HepG2 (cell line): ENCODE data around the gene PCDHGA7.

ENCODE experiments used
- ARID2 ChIP-seq: sonication (generic); formaldehyde crosslinking; IDR thresholded peaks from 2 replicates; pipeline ENCODE4 v1.8.1; 2022; ENCODE audit warnings: mild to moderate bottlenecking, missing genetic modification reagents, borderline replicate concordance
- POLR2A ChIP-seq, 2 experiments: IDR thresholded peaks; 2 replicates each; pipeline ENCODE4 v1.6.1; 2011; ENCODE audit warnings: low read depth in 2 of 2, low read length in 2 of 2, mild to moderate bottlenecking in 1 of 2, moderate library complexity in 1 of 2; ENCODE audit not compliant: insufficient read depth in 1 of 2
- ZMYM4 ChIP-seq: sonication (generic); formaldehyde crosslinking; IDR thresholded peaks from 2 replicates; pipeline ENCODE4 v1.8.1; 2023; ENCODE audit warnings: mild to moderate bottlenecking, missing genetic modification reagents
- ZNF274 ChIP-seq: sonication (generic); formaldehyde crosslinking; IDR thresholded peaks from 2 replicates; pipeline ENCODE4 v1.5.1; 2020; ENCODE audit warnings: mild to moderate bottlenecking, missing genetic modification reagents

- no peak for TF ChIP-seq ARID2 (CRISPR knock-in tag)
- TF ChIP-seq ZNF274, result no peak
- no peak for TF ChIP-seq ZMYM4 (CRISPR knock-in tag)
- no peak for TF ChIP-seq POLR2A (IDR thresholded peaks at IDR 0.05; ENCODE audit: insufficient read depth in 1 of 2, low read depth in 2 of 2, low read length in 2 of 2)
Observed at GRCh38 chr5:141420855-141421488, 38.4 kb downstream of the PCDHGA7 start, which contains the start of gene PCDHGA11.
